CD4-positive, alpha-beta T cell (primary cell): Measurements from ENCODE around the gene INMT. TPM values are rescaled to one million over a fixed set of nuclear protein-coding genes. Genes with fewer than 3 reads are reported as not detected.

Experiments used
- ATAC-seq: fragments of 200-7000 bp; cut with Tn5 transposase; one replicate; pipeline ENCODE4 v1.10.0; 2022; ENCODE audit warnings: mild to moderate bottlenecking; ENCODE audit not compliant: poor library complexity
- CTCF ChIA-PET: fragments of 350-600 bp; sonication (Branson Sonifier 250); formaldehyde crosslinking; loops from one replicate; lab custom pipeline; 2021; ENCODE audit warnings: antibody characterized with exemption, inconsistent platforms; lab: Charles Lee
- POLR2A ChIA-PET: fragments of 350-600 bp; sonication (Branson Sonifier 250); formaldehyde crosslinking; loops from one replicate; lab custom pipeline; 2021; ENCODE audit warnings: antibody characterized with exemption, inconsistent platforms; lab: Charles Lee
- DNase-seq, 14 experiments: peaks; one replicate each; pipeline ENCODE4 v3.0.0-alpha.2; 2013 to 2020; ENCODE audit warnings: mixed read lengths in 2 of 14
- H3K27ac ChIP-seq, 2 donors: one replicate each; pipeline versions ENCODE4 v1.5.1 to v1.7.0; 2013; ENCODE audit warnings: low read length in 2 of 2, low read depth in 1 of 2, mild to moderate bottlenecking in 1 of 2
- H3K27me3 ChIP-seq, 2 experiments: 1 replicate in 1 of 2; 2 replicates in 1 of 2; pipeline versions ENCODE4 v1.6.1 to v1.7.0; 2013; ENCODE audit warnings: low read length in 2 of 2, control low read depth in 1 of 2, mild to moderate bottlenecking in 1 of 2, moderate library complexity in 1 of 2; ENCODE audit not compliant: insufficient read depth in 2 of 2, control insufficient read depth in 1 of 2
- H3K36me3 ChIP-seq: one replicate; pipeline ENCODE4 v1.6.1; 2013; ENCODE audit warnings: low read length, control low read depth; ENCODE audit not compliant: insufficient read depth
- H3K4me1 ChIP-seq: one replicate; pipeline ENCODE4 v1.6.1; 2013; ENCODE audit warnings: low read length, control low read depth; ENCODE audit not compliant: insufficient read depth
- H3K4me3 ChIP-seq: one replicate; pipeline ENCODE4 v1.5.1; 2013; ENCODE audit warnings: mild to moderate bottlenecking, low read length, moderate library complexity
- H3K9me3 ChIP-seq, 2 experiments: 1 replicate in 1 of 2; 2 replicates in 1 of 2; pipeline versions ENCODE4 v1.6.1 to v1.7.0; 2013; ENCODE audit warnings: low read length in 2 of 2, mild to moderate bottlenecking in 2 of 2, control low read depth in 1 of 2, moderate library complexity in 1 of 2; ENCODE audit not compliant: control insufficient read depth in 1 of 2, insufficient read depth in 1 of 2
- H3K27ac Mint-ChIP-seq: one replicate; pipeline ENCODE4 v1.8.0; 2020; ENCODE audit warnings: mixed read lengths
- H3K27me3 Mint-ChIP-seq: one replicate; pipeline ENCODE4 v1.8.0; 2021; ENCODE audit warnings: mixed read lengths
- H3K36me3 Mint-ChIP-seq: one replicate; pipeline ENCODE4 v1.8.0; 2021; ENCODE audit warnings: low read depth, mixed read lengths
- H3K4me1 Mint-ChIP-seq: one replicate; pipeline ENCODE4 v1.8.0; 2021; ENCODE audit warnings: low read depth, mixed read lengths
- H3K4me3 Mint-ChIP-seq: one replicate; pipeline ENCODE4 v1.8.0; 2020; ENCODE audit warnings: mild to moderate bottlenecking, mixed read lengths
- H3K9me3 Mint-ChIP-seq: one replicate; pipeline ENCODE4 v1.8.0; 2020; ENCODE audit warnings: mixed read lengths
- intact Hi-C, 2 experiments: fragments of 100-400 bp; cut with DNase I in 1 of 2; cut with micrococcal nuclease in 1 of 2; formaldehyde crosslinking; loops; one replicate each; pipeline versions ENCODE4 v1.15.1 to v1.9.0; 2023 to 2025; cut with DNase I, micrococcal nuclease
- total RNA-seq, 174 experiments: library from RNA in 2 of 174; stranded (reverse) in 2 of 174; gene quantifications; one replicate each; pipeline ENCODE4 v1.2.3 and lab custom pipeline; 2021 to 2026
- TF ChIP-seq, protein P1 (sequence below): fragments of 200-600 bp; IDR thresholded peaks from one replicate; pipeline ENCODE4 v1.8.0; 2022; ENCODE audit warnings: antibody characterized with exemption, mild to moderate bottlenecking

Gene INMT
- total RNA-seq, 2 experiments from 2014 or later, result 0.36 to 0.69 TPM

- Histone ChIP-seq H3K27me3 (no peaks in the 10 kb centered on the region), H3K36me3 (no peaks in the 10 kb centered on the region), H3K4me3 (no peak overlapping the region), H3K27ac (no peak overlapping the region), H3K4me1 (no peaks in the 10 kb centered on the region), H3K9me3 (no peaks in the 10 kb centered on the region)
- DNase-seq (no peak), ATAC-seq (no peak)
- Mint-ChIP-seq H3K36me3 (no peaks in the 10 kb centered on the region), H3K27me3 (no peaks in the 10 kb centered on the region), H3K27ac (no peak overlapping the region), H3K4me3 (no peak overlapping the region), H3K9me3 (no peaks in the 10 kb centered on the region), H3K4me1 (no peaks in the 10 kb centered on the region)
- ChIA-PET CTCF (no interaction called here), POLR2A (no interaction called here)
- TF ChIP-seq, protein P1, sequence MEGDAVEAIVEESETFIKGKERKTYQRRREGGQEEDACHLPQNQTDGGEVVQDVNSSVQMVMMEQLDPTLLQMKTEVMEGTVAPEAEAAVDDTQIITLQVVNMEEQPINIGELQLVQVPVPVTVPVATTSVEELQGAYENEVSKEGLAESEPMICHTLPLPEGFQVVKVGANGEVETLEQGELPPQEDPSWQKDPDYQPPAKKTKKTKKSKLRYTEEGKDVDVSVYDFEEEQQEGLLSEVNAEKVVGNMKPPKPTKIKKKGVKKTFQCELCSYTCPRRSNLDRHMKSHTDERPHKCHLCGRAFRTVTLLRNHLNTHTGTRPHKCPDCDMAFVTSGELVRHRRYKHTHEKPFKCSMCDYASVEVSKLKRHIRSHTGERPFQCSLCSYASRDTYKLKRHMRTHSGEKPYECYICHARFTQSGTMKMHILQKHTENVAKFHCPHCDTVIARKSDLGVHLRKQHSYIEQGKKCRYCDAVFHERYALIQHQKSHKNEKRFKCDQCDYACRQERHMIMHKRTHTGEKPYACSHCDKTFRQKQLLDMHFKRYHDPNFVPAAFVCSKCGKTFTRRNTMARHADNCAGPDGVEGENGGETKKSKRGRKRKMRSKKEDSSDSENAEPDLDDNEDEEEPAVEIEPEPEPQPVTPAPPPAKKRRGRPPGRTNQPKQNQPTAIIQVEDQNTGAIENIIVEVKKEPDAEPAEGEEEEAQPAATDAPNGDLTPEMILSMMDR, result no peak
- intact Hi-C loops, result no loop called here
These were observed 33.9 kb downstream of the INMT start for GRCh38 chr7:30785786-30786185.

GRCh38 chr7:30787486-30787885 is 35.6 kb downstream of the INMT start:
- Mint-ChIP-seq H3K27me3 (no peaks in the 10 kb centered on the region), H3K36me3 (no peaks in the 10 kb centered on the region), H3K4me3 (no peak overlapping the region), H3K4me1 (no peaks in the 10 kb centered on the region), H3K9me3 (no peaks in the 10 kb centered on the region), H3K27ac (no peak overlapping the region)
- Histone ChIP-seq H3K36me3 (no peaks in the 10 kb centered on the region), H3K4me3 (no peak overlapping the region), H3K4me1 (no peaks in the 10 kb centered on the region), H3K27me3 (no peaks in the 10 kb centered on the region), H3K27ac (no peak overlapping the region), H3K9me3 (no peaks in the 10 kb centered on the region)
- POLR2A ChIA-PET, result interaction anchor here (1.2 kb wide), 1 partner anchor 9 kb away, joined by 3 read pairs; no protein-coding TSS in a partner anchor
- DNase-seq (no peak), ATAC-seq (no peak)
- intact Hi-C loops, result no loop called here
- TF ChIP-seq, protein P1, result no peak
- CTCF ChIA-PET, result no interaction called here

DNA sequence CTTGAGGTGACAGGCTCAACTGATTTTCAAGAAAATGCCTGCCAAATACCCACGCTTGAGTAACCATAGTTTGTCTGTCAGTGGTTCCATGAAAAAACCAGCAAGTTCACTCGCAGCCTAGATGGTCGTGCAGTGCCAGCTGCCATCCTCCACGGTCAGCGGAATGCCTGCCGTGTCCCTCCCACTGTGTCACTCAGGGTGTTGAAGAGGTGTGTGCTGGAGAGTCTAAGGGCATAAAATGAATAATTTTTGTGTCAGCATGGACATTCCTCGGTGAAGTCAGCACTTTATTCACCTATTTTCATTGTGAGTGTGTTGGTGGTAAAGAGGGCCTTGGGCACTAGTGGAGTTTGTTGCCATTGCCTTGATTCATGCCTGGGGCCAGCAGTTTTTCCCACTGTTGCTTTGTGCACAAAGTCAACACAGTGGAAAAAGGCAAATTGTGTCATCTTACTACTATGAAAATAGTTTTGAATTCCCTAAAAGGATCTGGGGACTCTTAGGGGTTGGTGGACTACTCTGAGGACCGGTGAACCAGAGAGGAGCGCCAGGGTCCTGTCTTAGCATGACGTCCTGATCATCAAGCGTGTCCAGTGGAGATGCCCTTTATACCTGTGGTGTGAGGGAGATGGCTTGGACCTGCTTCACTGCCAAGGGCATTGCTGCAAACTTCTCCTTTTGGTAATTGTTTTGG is 36.9 kb downstream of the INMT start:
- no peaks in the 10 kb centered on the region for H3K4me1 ChIP-seq
- Mint-ChIP-seq H3K4me3 (no peak overlapping the region), H3K9me3 (no peaks in the 10 kb centered on the region), H3K27ac (no peak overlapping the region), H3K27me3 (no peaks in the 10 kb centered on the region), H3K36me3 (no peaks in the 10 kb centered on the region), H3K4me1 (no peaks in the 10 kb centered on the region)
- ATAC-seq, result no peak
- POLR2A ChIA-PET, result interaction anchor here (1.2 kb wide), 1 partner anchor 8 kb away, joined by 3 read pairs; no protein-coding TSS in a partner anchor
- no peaks in the 10 kb centered on the region for H3K27me3 ChIP-seq
- no peak for DNase-seq
- no peaks in the 10 kb centered on the region for H3K36me3 ChIP-seq
- intact Hi-C loops, result no loop called here
- no peak overlapping the region for H3K4me3 ChIP-seq
- TF ChIP-seq, protein P1, result no peak
- CTCF ChIA-PET, result no interaction called here
- no peak overlapping the region for H3K27ac ChIP-seq
- no peaks in the 10 kb centered on the region for H3K9me3 ChIP-seq
